NT2/D1 (cell line): ENCODE measurements around the gene LRRFIP1.

ENCODE experiments used
- SUZ12 ChIP-seq: IDR thresholded peaks from 2 replicates; pipeline ENCODE4 v1.6.1; 2011; ENCODE audit not compliant: insufficient read length, insufficient read depth; ENCODE audit errors: extremely low read depth
- YY1 ChIP-seq: IDR thresholded peaks from 2 replicates; pipeline ENCODE4 v1.6.1; 2011; ENCODE audit not compliant: insufficient read length, insufficient read depth
- ZNF274 ChIP-seq: IDR thresholded peaks from 2 replicates; pipeline ENCODE4 v1.6.1; 2011; ENCODE audit warnings: mild to moderate bottlenecking, low read depth, low read length

GRCh38 chr2:237725661-237726060 is 98.3 kb downstream of the LRRFIP1 start:
- TF ChIP-seq YY1 (no peak), SUZ12 (no peak), ZNF274 (no peak)
